ENCODE results near the gene RFX2.

GRCh38 chr19:5978606-5979552 is 131.4 kb downstream of the RFX2 start:
- TF ChIP-seq CTCF (IDR thresholded peaks at IDR 0.05) (no peak), POLR2A (IDR thresholded peaks at IDR 0.05) (no peak)

Data from ovary (tissue), 3 donors.